GM23338 (cell line): ENCODE measurements around the gene FAAH2. TPM values are rescaled to one million over a fixed set of nuclear protein-coding genes. Genes with fewer than 3 reads are reported as not detected.

Source experiments
- ATAC-seq: fragments of 200-7000 bp; cut with Tn5 transposase; 3 replicates; pipeline ENCODE4 v1.9.1; 2020
- DNase-seq: peaks from one replicate; pipeline ENCODE4 v3.0.0-alpha.2; 2015; ENCODE audit warnings: low spot score
- H2AFZ ChIP-seq: fragments of 200-600 bp; sonication (generic); 2 replicates; pipeline ENCODE4 v1.8.0; 2016; ENCODE audit warnings: antibody characterized with exemption, mild to moderate bottlenecking, moderate library complexity
- H3F3A ChIP-seq: fragments of 200-600 bp; sonication (generic); replicated peaks from 2 replicates; pipeline ENCODE4 v1.8.0; 2017; ENCODE audit warnings: antibody characterized with exemption, mixed run types, low read depth
- H3K27ac ChIP-seq: fragments of 200-600 bp; sonication (generic); 2 replicates; pipeline ENCODE4 v1.6.1; 2016; ENCODE audit warnings: low read depth
- H3K27me3 ChIP-seq: fragments of 200-600 bp; sonication (generic); 2 replicates; pipeline ENCODE4 v1.8.0; 2016; ENCODE audit warnings: mild to moderate bottlenecking, mixed run types, moderate library complexity; ENCODE audit not compliant: insufficient read depth
- H3K36me3 ChIP-seq: fragments of 200-600 bp; sonication (generic); 2 replicates; pipeline ENCODE4 v1.8.0; 2016; ENCODE audit warnings: mild to moderate bottlenecking; ENCODE audit not compliant: insufficient read depth
- H3K4me1 ChIP-seq: fragments of 200-600 bp; sonication (generic); 2 replicates; pipeline ENCODE4 v1.8.0; 2016; ENCODE audit warnings: mild to moderate bottlenecking, moderate library complexity; ENCODE audit not compliant: insufficient read depth
- H3K4me2 ChIP-seq: fragments of 200-600 bp; sonication (generic); 2 replicates; pipeline ENCODE4 v1.7.1; 2017; ENCODE audit warnings: mixed run types
- H3K4me3 ChIP-seq: fragments of 200-600 bp; sonication (generic); 2 replicates; pipeline ENCODE4 v1.6.1; 2016; ENCODE audit warnings: mixed run types
- H3K79me2 ChIP-seq: fragments of 200-600 bp; sonication (generic); replicated peaks from 2 replicates; pipeline ENCODE4 v1.8.0; 2017; ENCODE audit warnings: mild to moderate bottlenecking; ENCODE audit not compliant: insufficient read depth
- H3K9me2 ChIP-seq: fragments of 200-600 bp; sonication (generic); 2 replicates; pipeline ENCODE4 v1.8.0; 2017; ENCODE audit not compliant: insufficient read depth
- H4K20me1 ChIP-seq: fragments of 200-600 bp; sonication (generic); replicated peaks from 2 replicates; pipeline ENCODE4 v1.8.0; 2017; ENCODE audit warnings: mild to moderate bottlenecking; ENCODE audit not compliant: insufficient read depth
- H3K27ac Mint-ChIP-seq: 2 replicates; pipeline ENCODE4 v1.8.0; 2020; ENCODE audit warnings: inconsistent platforms, mild to moderate bottlenecking, moderate library complexity, mixed read lengths
- H3K27me3 Mint-ChIP-seq: 3 replicates; pipeline ENCODE4 v1.8.0; 2022; ENCODE audit warnings: low read depth, mild to moderate bottlenecking, moderate library complexity, mixed read lengths, inconsistent platforms; ENCODE audit not compliant: insufficient read depth, poor library complexity
- H3K36me3 Mint-ChIP-seq: 3 replicates; pipeline ENCODE4 v1.8.0; 2021; ENCODE audit warnings: low read depth, mild to moderate bottlenecking, inconsistent platforms, moderate library complexity, mixed read lengths
- H3K4me1 Mint-ChIP-seq: 3 replicates; pipeline ENCODE4 v1.8.0; 2020; ENCODE audit warnings: mild to moderate bottlenecking, inconsistent platforms, mixed read lengths
- H3K4me3 Mint-ChIP-seq: 3 replicates; pipeline ENCODE4 v1.8.0; 2021; ENCODE audit warnings: moderate library complexity, mild to moderate bottlenecking, inconsistent platforms, mixed read lengths
- H3K9me3 Mint-ChIP-seq: 3 replicates; pipeline ENCODE4 v1.8.0; 2020; ENCODE audit warnings: moderate library complexity, mild to moderate bottlenecking, inconsistent platforms, mixed read lengths
- CREB1 ChIP-seq: fragments of 250-450 bp; sonication (Bioruptor Pico); IDR thresholded peaks from 2 replicates; pipeline ENCODE4 v1.5.0; 2020; ENCODE audit warnings: low read depth, mild to moderate bottlenecking, moderate library complexity
- EZH2 ChIP-seq: fragments of 200-600 bp; sonication (generic); IDR thresholded peaks from one replicate; pipeline ENCODE4 v1.8.0; 2017; ENCODE audit warnings: antibody characterized with exemption, mild to moderate bottlenecking, low read depth; ENCODE audit not compliant: unreplicated experiment
- EZH2phosphoT487 ChIP-seq: fragments of 200-600 bp; sonication (generic); IDR thresholded peaks from one replicate; pipeline ENCODE4 v1.8.1; 2018; ENCODE audit warnings: antibody characterized with exemption; ENCODE audit not compliant: unreplicated experiment
- JUNB ChIP-seq: IDR thresholded peaks from one replicate; pipeline ENCODE4 v1.6.1; 2016; ENCODE audit warnings: antibody characterized with exemption; ENCODE audit not compliant: unreplicated experiment
- NANOG ChIP-seq: IDR thresholded peaks from 2 replicates; pipeline ENCODE4 v1.6.1; 2016; ENCODE audit warnings: antibody characterized with exemption, borderline replicate concordance
- POLR2AphosphoS5 ChIP-seq: IDR thresholded peaks from 2 replicates; pipeline ENCODE4 v1.6.1; 2016; ENCODE audit warnings: antibody characterized with exemption, low read depth
- ZNF114 ChIP-seq: fragments of 250-450 bp; sonication (Bioruptor Pico); IDR thresholded peaks from 2 replicates; pipeline ENCODE4 v1.5.0; 2020; ENCODE audit warnings: mild to moderate bottlenecking, moderate library complexity
- ZNF331 ChIP-seq: fragments of 250-450 bp; sonication (Bioruptor Pico); IDR thresholded peaks from 2 replicates; pipeline ENCODE4 v1.5.0; 2020; ENCODE audit warnings: low read depth, mild to moderate bottlenecking, moderate library complexity
- polyA plus RNA-seq: library from polyadenylated mRNA; unstranded; fragments of >200 nt; fragmentation: Nextera tagmentation; extraction: Ambion mirVana; gene quantifications from 2 replicates; pipeline ENCODE4 v1.2.1, GENCODE V29; 2016
- total RNA-seq: library from RNA; depleted of rRNA; stranded (reverse); fragments of >200 nt; shearing (Covaris generic); gene quantifications from 2 replicates; pipeline ENCODE4 v1.2.3, GENCODE V29; 2014
- TF ChIP-seq, protein P1 (sequence below): IDR thresholded peaks from 2 replicates; pipeline ENCODE4 v1.6.1; 2016; ENCODE audit warnings: antibody characterized with exemption
- TF ChIP-seq, protein P2 (sequence below), 2 experiments: fragments of 200-600 bp in 1 of 2; sonication (generic) in 1 of 2; conservative IDR thresholded peaks; 2 replicates each; pipeline versions ENCODE4 v1.5.1 to v1.6.1; 2016 to 2017; ENCODE audit warnings: antibody characterized with exemption in 2 of 2, low read depth in 2 of 2, mild to moderate bottlenecking in 2 of 2, moderate library complexity in 1 of 2
- TF ChIP-seq, protein P3 (sequence below): fragments of 250-450 bp; sonication (Bioruptor Pico); IDR thresholded peaks from 2 replicates; pipeline ENCODE4 v1.5.0; 2020; ENCODE audit warnings: mild to moderate bottlenecking, moderate library complexity

The FAAH2 gene
- total and polyA plus RNA-seq, 2 experiments from 2014 or later: 5.3 to 6.0 TPM

DNA sequence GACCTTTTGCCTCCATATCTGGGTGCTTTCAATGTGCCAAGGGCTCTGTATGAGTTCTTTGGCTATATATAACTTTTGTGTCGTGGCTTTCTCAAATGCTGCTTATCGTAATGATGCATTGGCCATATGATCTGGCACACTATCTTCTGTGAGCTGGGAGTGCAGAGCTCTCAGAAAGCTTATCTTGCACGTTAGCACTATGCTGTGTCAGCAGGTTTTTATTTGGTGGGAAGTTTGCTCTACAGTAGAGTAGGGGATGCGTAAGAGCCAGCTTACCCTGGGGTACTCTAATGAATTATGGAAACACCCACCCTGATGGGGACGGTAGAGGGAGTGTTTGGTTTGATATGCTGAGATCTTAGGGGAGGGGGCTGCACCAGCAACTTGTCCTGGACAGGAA, 119.6 kb downstream of the FAAH2 start (continued):
- TF ChIP-seq, protein P1, sequence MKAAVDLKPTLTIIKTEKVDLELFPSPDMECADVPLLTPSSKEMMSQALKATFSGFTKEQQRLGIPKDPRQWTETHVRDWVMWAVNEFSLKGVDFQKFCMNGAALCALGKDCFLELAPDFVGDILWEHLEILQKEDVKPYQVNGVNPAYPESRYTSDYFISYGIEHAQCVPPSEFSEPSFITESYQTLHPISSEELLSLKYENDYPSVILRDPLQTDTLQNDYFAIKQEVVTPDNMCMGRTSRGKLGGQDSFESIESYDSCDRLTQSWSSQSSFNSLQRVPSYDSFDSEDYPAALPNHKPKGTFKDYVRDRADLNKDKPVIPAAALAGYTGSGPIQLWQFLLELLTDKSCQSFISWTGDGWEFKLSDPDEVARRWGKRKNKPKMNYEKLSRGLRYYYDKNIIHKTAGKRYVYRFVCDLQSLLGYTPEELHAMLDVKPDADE: no peak
- TF ChIP-seq ZNF331: no peak
- TF ChIP-seq JUNB: no peak

DNA sequence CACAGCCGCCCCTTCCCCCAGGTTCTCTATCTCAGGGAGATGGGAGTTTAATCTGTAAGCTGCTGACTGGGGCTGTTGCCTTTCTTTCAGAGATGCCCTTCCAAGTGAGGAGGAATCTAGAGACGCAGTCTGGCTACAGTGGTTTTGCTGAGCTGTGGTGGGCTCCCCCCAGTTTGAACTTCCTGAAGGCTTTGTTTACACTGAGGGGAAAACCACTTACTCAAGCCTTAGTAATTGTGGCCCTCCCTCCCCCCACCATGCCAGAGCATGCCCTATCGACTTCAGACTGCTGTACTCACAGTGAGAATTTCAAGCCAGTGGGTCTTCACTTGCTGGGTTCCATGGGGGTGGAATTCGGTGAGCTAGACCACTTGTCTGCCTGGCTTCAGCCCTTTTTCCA, 131.3 kb downstream of the FAAH2 start:
- H4K20me1 ChIP-seq: no peaks in the 10 kb centered on the region
- H3K9me3 Mint-ChIP-seq: 0 out of 3 replicates have a peak, but pooled peaks cover 4% of the 10 kb centered on the region
- DNase-seq: no peak
- H3K36me3 ChIP-seq: no peaks in the 10 kb centered on the region
- no peaks in the 10 kb centered on the region for H3K4me1 ChIP-seq
- H3K4me2 ChIP-seq: no peak overlapping the region
- no peaks in the 10 kb centered on the region for H3F3A ChIP-seq
- no peaks in the 10 kb centered on the region for H3K9me2 ChIP-seq
- no peaks in the 10 kb centered on the region for H3K27me3 Mint-ChIP-seq
- no peaks in the 10 kb centered on the region for H3K36me3 Mint-ChIP-seq
- ATAC-seq: no peak
- H3K79me2 ChIP-seq: no peaks in the 10 kb centered on the region
- no peak overlapping the region for H3K4me3 Mint-ChIP-seq
- no peak for TF ChIP-seq EZH2
- TF ChIP-seq ZNF114 (CRISPR knock-in tag): no peak
- TF ChIP-seq NANOG: no peak
- TF ChIP-seq, protein P2, sequence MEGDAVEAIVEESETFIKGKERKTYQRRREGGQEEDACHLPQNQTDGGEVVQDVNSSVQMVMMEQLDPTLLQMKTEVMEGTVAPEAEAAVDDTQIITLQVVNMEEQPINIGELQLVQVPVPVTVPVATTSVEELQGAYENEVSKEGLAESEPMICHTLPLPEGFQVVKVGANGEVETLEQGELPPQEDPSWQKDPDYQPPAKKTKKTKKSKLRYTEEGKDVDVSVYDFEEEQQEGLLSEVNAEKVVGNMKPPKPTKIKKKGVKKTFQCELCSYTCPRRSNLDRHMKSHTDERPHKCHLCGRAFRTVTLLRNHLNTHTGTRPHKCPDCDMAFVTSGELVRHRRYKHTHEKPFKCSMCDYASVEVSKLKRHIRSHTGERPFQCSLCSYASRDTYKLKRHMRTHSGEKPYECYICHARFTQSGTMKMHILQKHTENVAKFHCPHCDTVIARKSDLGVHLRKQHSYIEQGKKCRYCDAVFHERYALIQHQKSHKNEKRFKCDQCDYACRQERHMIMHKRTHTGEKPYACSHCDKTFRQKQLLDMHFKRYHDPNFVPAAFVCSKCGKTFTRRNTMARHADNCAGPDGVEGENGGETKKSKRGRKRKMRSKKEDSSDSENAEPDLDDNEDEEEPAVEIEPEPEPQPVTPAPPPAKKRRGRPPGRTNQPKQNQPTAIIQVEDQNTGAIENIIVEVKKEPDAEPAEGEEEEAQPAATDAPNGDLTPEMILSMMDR (conservative IDR thresholded peaks at IDR 0.05; ENCODE audit: low read depth in 2 of 2): no peak
- TF ChIP-seq EZH2phosphoT487: no peak
- TF ChIP-seq, protein P1: no peak
- no peak for TF ChIP-seq POLR2AphosphoS5
- TF ChIP-seq, protein P3, sequence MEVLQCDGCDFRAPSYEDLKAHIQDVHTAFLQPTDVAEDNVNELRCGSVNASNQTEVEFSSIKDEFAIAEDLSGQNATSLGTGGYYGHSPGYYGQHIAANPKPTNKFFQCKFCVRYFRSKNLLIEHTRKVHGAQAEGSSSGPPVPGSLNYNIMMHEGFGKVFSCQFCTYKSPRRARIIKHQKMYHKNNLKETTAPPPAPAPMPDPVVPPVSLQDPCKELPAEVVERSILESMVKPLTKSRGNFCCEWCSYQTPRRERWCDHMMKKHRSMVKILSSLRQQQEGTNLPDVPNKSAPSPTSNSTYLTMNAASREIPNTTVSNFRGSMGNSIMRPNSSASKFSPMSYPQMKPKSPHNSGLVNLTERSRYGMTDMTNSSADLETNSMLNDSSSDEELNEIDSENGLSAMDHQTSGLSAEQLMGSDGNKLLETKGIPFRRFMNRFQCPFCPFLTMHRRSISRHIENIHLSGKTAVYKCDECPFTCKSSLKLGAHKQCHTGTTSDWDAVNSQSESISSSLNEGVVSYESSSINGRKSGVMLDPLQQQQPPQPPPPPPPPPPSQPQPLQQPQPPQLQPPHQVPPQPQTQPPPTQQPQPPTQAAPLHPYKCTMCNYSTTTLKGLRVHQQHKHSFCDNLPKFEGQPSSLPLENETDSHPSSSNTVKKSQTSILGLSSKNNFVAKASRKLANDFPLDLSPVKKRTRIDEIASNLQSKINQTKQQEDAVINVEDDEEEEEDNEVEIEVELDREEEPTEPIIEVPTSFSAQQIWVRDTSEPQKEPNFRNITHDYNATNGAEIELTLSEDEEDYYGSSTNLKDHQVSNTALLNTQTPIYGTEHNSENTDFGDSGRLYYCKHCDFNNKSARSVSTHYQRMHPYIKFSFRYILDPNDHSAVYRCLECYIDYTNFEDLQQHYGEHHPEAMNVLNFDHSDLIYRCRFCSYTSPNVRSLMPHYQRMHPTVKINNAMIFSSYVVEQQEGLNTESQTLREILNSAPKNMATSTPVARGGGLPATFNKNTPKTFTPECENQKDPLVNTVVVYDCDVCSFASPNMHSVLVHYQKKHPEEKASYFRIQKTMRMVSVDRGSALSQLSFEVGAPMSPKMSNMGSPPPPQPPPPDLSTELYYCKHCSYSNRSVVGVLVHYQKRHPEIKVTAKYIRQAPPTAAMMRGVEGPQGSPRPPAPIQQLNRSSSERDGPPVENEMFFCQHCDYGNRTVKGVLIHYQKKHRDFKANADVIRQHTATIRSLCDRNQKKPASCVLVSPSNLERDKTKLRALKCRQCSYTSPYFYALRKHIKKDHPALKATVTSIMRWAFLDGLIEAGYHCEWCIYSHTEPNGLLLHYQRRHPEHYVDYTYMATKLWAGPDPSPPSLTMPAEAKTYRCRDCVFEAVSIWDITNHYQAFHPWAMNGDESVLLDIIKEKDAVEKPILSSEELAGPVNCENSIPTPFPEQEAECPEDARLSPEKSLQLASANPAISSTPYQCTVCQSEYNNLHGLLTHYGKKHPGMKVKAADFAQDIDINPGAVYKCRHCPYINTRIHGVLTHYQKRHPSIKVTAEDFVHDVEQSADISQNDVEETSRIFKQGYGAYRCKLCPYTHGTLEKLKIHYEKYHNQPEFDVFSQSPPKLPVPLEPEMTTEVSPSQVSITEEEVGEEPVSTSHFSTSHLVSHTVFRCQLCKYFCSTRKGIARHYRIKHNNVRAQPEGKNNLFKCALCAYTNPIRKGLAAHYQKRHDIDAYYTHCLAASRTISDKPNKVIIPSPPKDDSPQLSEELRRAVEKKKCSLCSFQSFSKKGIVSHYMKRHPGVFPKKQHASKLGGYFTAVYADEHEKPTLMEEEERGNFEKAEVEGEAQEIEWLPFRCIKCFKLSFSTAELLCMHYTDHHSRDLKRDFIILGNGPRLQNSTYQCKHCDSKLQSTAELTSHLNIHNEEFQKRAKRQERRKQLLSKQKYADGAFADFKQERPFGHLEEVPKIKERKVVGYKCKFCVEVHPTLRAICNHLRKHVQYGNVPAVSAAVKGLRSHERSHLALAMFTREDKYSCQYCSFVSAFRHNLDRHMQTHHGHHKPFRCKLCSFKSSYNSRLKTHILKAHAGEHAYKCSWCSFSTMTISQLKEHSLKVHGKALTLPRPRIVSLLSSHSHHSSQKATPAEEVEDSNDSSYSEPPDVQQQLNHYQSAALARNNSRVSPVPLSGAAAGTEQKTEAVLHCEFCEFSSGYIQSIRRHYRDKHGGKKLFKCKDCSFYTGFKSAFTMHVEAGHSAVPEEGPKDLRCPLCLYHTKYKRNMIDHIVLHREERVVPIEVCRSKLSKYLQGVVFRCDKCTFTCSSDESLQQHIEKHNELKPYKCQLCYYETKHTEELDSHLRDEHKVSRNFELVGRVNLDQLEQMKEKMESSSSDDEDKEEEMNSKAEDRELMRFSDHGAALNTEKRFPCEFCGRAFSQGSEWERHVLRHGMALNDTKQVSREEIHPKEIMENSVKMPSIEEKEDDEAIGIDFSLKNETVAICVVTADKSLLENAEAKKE: no peak
- TF ChIP-seq JUNB: no peak
- TF ChIP-seq CREB1 (CRISPR knock-in tag): no peak
- no peak for TF ChIP-seq ZNF331
- no peak overlapping the region for H3K27ac ChIP-seq
- H3K27ac Mint-ChIP-seq: no peak overlapping the region
- H3K4me1 Mint-ChIP-seq: no peaks in the 10 kb centered on the region
- no peak overlapping the region for H3K4me3 ChIP-seq
- H3K27me3 ChIP-seq: no peaks in the 10 kb centered on the region
- H2AFZ ChIP-seq: no peak overlapping the region
